Left cardiac atrium (tissue), 4 donors: Measurements from ENCODE around the gene CARD11. TPM values are rescaled to one million over a fixed set of nuclear protein-coding genes. Genes with fewer than 3 reads are reported as not detected.
"Not testable (repeated sequence)": the region's sequence is repeated elsewhere in the genome, so short reads cannot be mapped to it uniquely, and the experiment has no call there.

Experiments used
- ATAC-seq, 2 donors: fragments of 200-7000 bp; cut with Tn5 transposase; one replicate each; pipeline ENCODE4 v1.9.1; 2020; ENCODE audit warnings: mild to moderate bottlenecking in 2 of 2, moderate library complexity in 2 of 2
- DNase-seq: peaks from one replicate; pipeline ENCODE4 v3.0.0-alpha.2; 2020
- intact Hi-C, 2 donors: fragments of 100-400 bp; cut with DNase I; formaldehyde crosslinking; loops; one replicate each; pipeline versions ENCODE4 v1.14.1 to v1.15.1; 2022 to 2023
- total RNA-seq, 2 donors: library from RNA; stranded (reverse); fragmentation: NEBNext Ultra II Directional; extraction: Animal tissue kit (Norgen Biotek cat#: 25700); gene quantifications; one replicate each; pipeline ENCODE4 v1.2.1, GENCODE V29; 2021
- donor health status: DM: no; HTN: yes; CAD: no.
- donor health status: DM: no; HTN: yes; CAD: no; lungs with severe emphysema.
- donor health status: DM: yes; HTN: yes; CAD: no.
- donor health status: Dilated cardiomyopathy.

CARD11 gene
- total RNA-seq, 2 donors from 2014 or later, result 0.42 to 1.3 TPM

- DNase-seq (peak; percentile 23), ATAC-seq (peak in 1 of 2 donors; percentile 87)
- intact Hi-C loops, result no loop called here
Observed at GRCh38 chr7:3028071-3028757, 15.5 kb downstream of the CARD11 start.

GRCh38 chr7:3027005-3027845, 16.4 kb downstream of the CARD11 start:
- ATAC-seq (peak in 1 of 2 donors; percentile 57), DNase-seq (no peak)
- intact Hi-C loops, result no loop called here

GRCh38 chr7:3025616-3026015, 18.1 kb downstream of the CARD11 start:
- DNase-seq (no peak), ATAC-seq (no peak)
- intact Hi-C loops, result no loop called here

GRCh38 chr7:3021825-3022224, 21.8 kb downstream of the CARD11 start:
- intact Hi-C loops, result no loop called here
- DNase-seq (no peak), ATAC-seq (no peak)

GRCh38 chr7:3021224-3021623, 22.4 kb downstream of the CARD11 start:
- DNase-seq, intact Hi-C loops, ATAC-seq: not testable (repeated sequence)

- DNase-seq (no peak), ATAC-seq (no peak)
- intact Hi-C loops, result no loop called here
Observed at GRCh38 chr7:3020416-3020815, 23.3 kb downstream of the CARD11 start.

GRCh38 chr7:3019801-3020200, 23.9 kb downstream of the CARD11 start:
- intact Hi-C loops, result no loop called here
- DNase-seq (no peak), ATAC-seq (no peak)

GRCh38 chr7:3013975-3014792, 29.5 kb downstream of the CARD11 start:
- no peak for ATAC-seq
- intact Hi-C loops, result no loop called here
- no peak for DNase-seq

GRCh38 chr7:3011211-3011852, 32.3 kb downstream of the CARD11 start:
- ATAC-seq, result no peak
- no peak for DNase-seq
- intact Hi-C loops, result no loop called here

GRCh38 chr7:3010161-3010560, 33.5 kb downstream of the CARD11 start:
- DNase-seq (no peak), ATAC-seq (no peak)
- intact Hi-C loops, result no loop called here

GRCh38 chr7:3009086-3009485, 34.6 kb downstream of the CARD11 start:
- intact Hi-C loops, result no loop called here

GRCh38 chr7:3008386-3008785, 35.3 kb downstream of the CARD11 start:
- intact Hi-C loops, result no loop called here

More at GRCh38 chr7:3009086-3009485, 34.6 kb downstream of the CARD11 start:
- no peak for DNase-seq
- no peak for ATAC-seq

GRCh38 chr7:3007696-3008095, 36.0 kb downstream of the CARD11 start:
- intact Hi-C loops, result no loop called here
- ATAC-seq (no peak), DNase-seq (no peak)

More at GRCh38 chr7:3008386-3008785, 35.3 kb downstream of the CARD11 start:
- ATAC-seq (no peak), DNase-seq (no peak)

GRCh38 chr7:3005257-3005656, 38.4 kb downstream of the CARD11 start:
- no peak for ATAC-seq
- DNase-seq, result no peak
- intact Hi-C loops, result no loop called here

- intact Hi-C loops, result no loop called here
- DNase-seq, result no peak
- no peak for ATAC-seq
Observed at GRCh38 chr7:3003936-3004335, 39.7 kb downstream of the CARD11 start.

GRCh38 chr7:3002631-3003030, 41.0 kb downstream of the CARD11 start:
- intact Hi-C loops, result no loop called here
- ATAC-seq, result no peak
- DNase-seq, result no peak

- DNase-seq (no peak), ATAC-seq (no peak)
- intact Hi-C loops, result no loop called here
Observed at GRCh38 chr7:3000566-3000965, 43.1 kb downstream of the CARD11 start.

- intact Hi-C loops, result no loop called here
- ATAC-seq (no peak), DNase-seq (no peak)
Observed at GRCh38 chr7:2999078-2999500, 44.6 kb downstream of the CARD11 start.

GRCh38 chr7:2997014-2997413, 46.7 kb downstream of the CARD11 start:
- ATAC-seq (no peak), DNase-seq (no peak)
- intact Hi-C loops, result no loop called here
